Measurements from ENCODE around the gene BTG4.

BTG4 gene

GRCh38 chr11:111515591-111515990 lies 3.4 kb upstream of the BTG4 start:
- H3K4me2 ChIP-seq: no peak overlapping the region
- H4K20me1 ChIP-seq: no peaks in the 10 kb centered on the region
- H3K4me3 ChIP-seq: no peak overlapping the region
- H3K27ac ChIP-seq: no peak overlapping the region
- TF ChIP-seq Cebpa-rat (IDR thresholded peaks at IDR 0.05): no peak
- H3K27me3 ChIP-seq: peaks cover 16 to 36% (median 33%) of the 10 kb centered on the region in 11 experiments
- H3K36me3 ChIP-seq: no peaks in the 10 kb centered on the region
- H3K4me1 ChIP-seq: no peaks in the 10 kb centered on the region
- peaks cover 11 to 24% (median 16%) of the 10 kb centered on the region in 11 experiments for H3K9me3 ChIP-seq (replicated peaks in 1 of 11)
- no peak overlapping the region for H3K9ac ChIP-seq

- no peaks in the 10 kb centered on the region for H3K36me3 ChIP-seq
- H3K9me3 ChIP-seq (replicated peaks in 1 of 11): peaks cover 11 to 24% (median 16%) of the 10 kb centered on the region in 11 experiments
- no peaks in the 10 kb centered on the region for H3K4me1 ChIP-seq
- H3K4me2 ChIP-seq: no peak within 1 kb of the TSS
- H3K4me3 ChIP-seq: no peak within 1 kb of the TSS
- TF ChIP-seq Cebpa-rat (IDR thresholded peaks at IDR 0.05): no peak
- no peak within 1 kb of the TSS for H3K9ac ChIP-seq
- H3K27me3 ChIP-seq: peaks cover 16 to 36% (median 33%) of the 10 kb centered on the region in 11 experiments
- H3K27ac ChIP-seq: no peak within 1 kb of the TSS
- H4K20me1 ChIP-seq: no peaks in the 10 kb centered on the region
These were observed 2.2 kb upstream of the BTG4 start, which contains the start of gene HOATZ for GRCh38 chr11:111514216-111515031. HOATZ (plus strand) TSS chr11:111514778; CDS start chr11:111514785, 7 bp downstream.

GRCh38 chr11:111513240-111513605 lies 1.0 kb upstream of the BTG4 start:
- Histone ChIP-seq H4K20me1 (no peaks in the 10 kb centered on the region), H3K27me3 (peaks cover 16 to 36% (median 33%) of the 10 kb centered on the region in 11 experiments), H3K36me3 (no peaks in the 10 kb centered on the region), H3K4me1 (no peaks in the 10 kb centered on the region), H3K9ac (no peak overlapping the region), H3K4me2 (no peak overlapping the region), H3K9me3 (replicated peaks in 1 of 11) (peaks cover 12 to 26% (median 16%) of the 10 kb centered on the region in 11 experiments), H3K27ac (no peak overlapping the region), H3K4me3 (no peak overlapping the region)
- TF ChIP-seq Cebpa-rat (IDR thresholded peaks at IDR 0.05): no peak

GRCh38 chr11:111510311-111510710 lies 1.9 kb downstream of the BTG4 start:
- Histone ChIP-seq H3K36me3 (no peaks in the 10 kb centered on the region), H3K4me3 (no peak overlapping the region), H3K9ac (no peak overlapping the region), H3K9me3 (replicated peaks in 1 of 11) (peaks cover 12 to 36% (median 20%) of the 10 kb centered on the region in 11 experiments), H3K4me2 (no peak overlapping the region), H3K27me3 (peaks cover 16 to 36% (median 33%) of the 10 kb centered on the region in 11 experiments), H4K20me1 (no peaks in the 10 kb centered on the region), H3K27ac (no peak overlapping the region), H3K4me1 (peaks cover 0 to 6% (median 0%) of the 10 kb centered on the region in 10 experiments; a peak in 3 of 20 replicates)
- no peak for TF ChIP-seq Cebpa-rat (IDR thresholded peaks at IDR 0.05)

GRCh38 chr11:111502611-111503010 lies 9.6 kb downstream of the BTG4 start:
- no peak overlapping the region for H3K4me2 ChIP-seq
- no peak overlapping the region for H3K9ac ChIP-seq
- no peak overlapping the region for H3K27ac ChIP-seq
- H3K4me1 ChIP-seq: peaks cover 0 to 6% (median 0%) of the 10 kb centered on the region in 10 experiments; a peak in 3 of 20 replicates
- H4K20me1 ChIP-seq: no peaks in the 10 kb centered on the region
- no peak overlapping the region for H3K4me3 ChIP-seq
- peaks cover 0 to 7% (median 2%) of the 10 kb centered on the region in 11 experiments; a peak in 9 of 22 replicates for H3K9me3 ChIP-seq (replicated peaks in 1 of 11)
- no peaks in the 10 kb centered on the region for H3K36me3 ChIP-seq
- no peaks in the 10 kb centered on the region for H3K27me3 ChIP-seq
- no peak for TF ChIP-seq Cebpa-rat (IDR thresholded peaks at IDR 0.05)

- Histone ChIP-seq H3K4me1 (no peaks in the 10 kb centered on the region), H3K4me3 (no peak overlapping the region), H3K36me3 (no peaks in the 10 kb centered on the region), H3K4me2 (no peak overlapping the region), H4K20me1 (no peaks in the 10 kb centered on the region), H3K9ac (no peak overlapping the region), H3K9me3 (replicated peaks in 1 of 11) (no peaks in the 10 kb centered on the region), H3K27ac (no peak overlapping the region), H3K27me3 (no peaks in the 10 kb centered on the region)
- TF ChIP-seq Cebpa-rat (IDR thresholded peaks at IDR 0.05): no peak
These were observed 11.7 kb downstream of the BTG4 start for GRCh38 chr11:111500481-111500880.

DNA sequence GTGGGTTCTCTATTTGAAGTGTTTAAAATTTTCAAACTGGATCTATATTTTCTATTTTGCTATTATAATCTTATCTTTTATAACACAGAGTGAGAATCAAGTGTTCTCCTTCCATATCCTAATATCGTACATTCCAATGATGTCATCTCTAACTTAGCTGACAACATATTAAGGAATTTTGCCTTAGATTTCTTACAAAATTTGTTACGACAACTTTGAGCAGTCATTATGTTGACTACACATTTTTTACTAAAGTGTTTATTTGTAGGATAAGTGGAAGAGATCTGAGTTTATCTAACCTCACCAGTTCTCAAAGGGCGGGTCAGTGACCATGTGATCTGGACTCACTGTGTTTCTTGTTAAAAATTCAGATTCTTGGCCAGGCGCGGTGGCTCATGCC lies 12.7 kb downstream of the BTG4 start:
- no peaks in the 10 kb centered on the region for H4K20me1 ChIP-seq
- no peak for TF ChIP-seq Cebpa-rat (IDR thresholded peaks at IDR 0.05)
- no peaks in the 10 kb centered on the region for H3K27me3 ChIP-seq
- no peaks in the 10 kb centered on the region for H3K4me1 ChIP-seq
- H3K27ac ChIP-seq: no peak overlapping the region
- no peak overlapping the region for H3K9ac ChIP-seq
- no peaks in the 10 kb centered on the region for H3K9me3 ChIP-seq (replicated peaks in 1 of 11)
- no peak overlapping the region for H3K4me2 ChIP-seq
- H3K36me3 ChIP-seq: no peaks in the 10 kb centered on the region
- H3K4me3 ChIP-seq: no peak overlapping the region

- H3K9me3 ChIP-seq (replicated peaks in 1 of 11): peaks cover 2 to 6% (median 3%) of the 10 kb centered on the region in 11 experiments; a peak in 15 of 22 replicates
- no peaks in the 10 kb centered on the region for H3K36me3 ChIP-seq
- H3K4me3 ChIP-seq: no peak overlapping the region
- H3K4me1 ChIP-seq: no peaks in the 10 kb centered on the region
- no peak overlapping the region for H3K9ac ChIP-seq
- no peaks in the 10 kb centered on the region for H4K20me1 ChIP-seq
- no peak overlapping the region for H3K27ac ChIP-seq
- no peak overlapping the region for H3K4me2 ChIP-seq
- no peaks in the 10 kb centered on the region for H3K27me3 ChIP-seq
- TF ChIP-seq Cebpa-rat (IDR thresholded peaks at IDR 0.05): no peak
These were observed 18.1 kb downstream of the BTG4 start for GRCh38 chr11:111494040-111494439.

- no peak overlapping the region for H3K4me3 ChIP-seq
- H3K27ac ChIP-seq: no peak overlapping the region
- no peaks in the 10 kb centered on the region for H3K36me3 ChIP-seq
- TF ChIP-seq Cebpa-rat (IDR thresholded peaks at IDR 0.05): no peak
- H3K9ac ChIP-seq: no peak overlapping the region
- H3K9me3 ChIP-seq (replicated peaks in 1 of 11): peaks cover 23 to 29% (median 27%) of the 10 kb centered on the region in 11 experiments
- H3K4me1 ChIP-seq: no peaks in the 10 kb centered on the region
- H3K27me3 ChIP-seq: no peaks in the 10 kb centered on the region
- no peak overlapping the region for H3K4me2 ChIP-seq
- H4K20me1 ChIP-seq: no peaks in the 10 kb centered on the region
These were observed 21.7 kb downstream of the BTG4 start for GRCh38 chr11:111490496-111490895.

- Histone ChIP-seq H3K36me3 (no peaks in the 10 kb centered on the region), H3K4me2 (no peak overlapping the region), H3K4me1 (peaks cover 0 to 15% (median 5%) of the 10 kb centered on the region in 10 experiments; a peak in 10 of 20 replicates), H3K4me3 (no peak overlapping the region), H3K9me3 (replicated peaks in 1 of 11) (peaks cover 29 to 60% (median 45%) of the 10 kb centered on the region in 11 experiments), H4K20me1 (no peaks in the 10 kb centered on the region), H3K9ac (no peak overlapping the region), H3K27ac (no peak overlapping the region), H3K27me3 (no peaks in the 10 kb centered on the region)
- no peak for TF ChIP-seq Cebpa-rat (IDR thresholded peaks at IDR 0.05)
These were observed 28.8 kb downstream of the BTG4 start for GRCh38 chr11:111483431-111483830.
